Pulmonary artery endothelial cell (primary cell): ENCODE measurements around the gene LMF1. TPM values are rescaled to one million over a fixed set of nuclear protein-coding genes. Genes with fewer than 3 reads are reported as not detected.
"Not testable (repeated sequence)": the region's sequence is repeated elsewhere in the genome, so short reads cannot be mapped to it uniquely, and the experiment has no call there.

Source experiments
- DNase-seq: peaks from one replicate; pipeline ENCODE4 v3.0.0-alpha.2; 2011; ENCODE audit warnings: low read depth, low spot score
- total RNA-seq: library from RNA; depleted of rRNA; stranded (reverse); fragments of >200 nt; gene quantifications from 2 replicates; pipeline ENCODE4 v1.2.3, GENCODE V29; 2014

The LMF1 gene
- total RNA-seq, 1 donor from 2014 or later: 12.9 TPM

GRCh38 chr16:896261-897199 lies 74.3 kb downstream of the LMF1 start:
- DNase-seq: no peak

- no peak for DNase-seq
These were observed 75.4 kb downstream of the LMF1 start for GRCh38 chr16:895371-895770.

DNA sequence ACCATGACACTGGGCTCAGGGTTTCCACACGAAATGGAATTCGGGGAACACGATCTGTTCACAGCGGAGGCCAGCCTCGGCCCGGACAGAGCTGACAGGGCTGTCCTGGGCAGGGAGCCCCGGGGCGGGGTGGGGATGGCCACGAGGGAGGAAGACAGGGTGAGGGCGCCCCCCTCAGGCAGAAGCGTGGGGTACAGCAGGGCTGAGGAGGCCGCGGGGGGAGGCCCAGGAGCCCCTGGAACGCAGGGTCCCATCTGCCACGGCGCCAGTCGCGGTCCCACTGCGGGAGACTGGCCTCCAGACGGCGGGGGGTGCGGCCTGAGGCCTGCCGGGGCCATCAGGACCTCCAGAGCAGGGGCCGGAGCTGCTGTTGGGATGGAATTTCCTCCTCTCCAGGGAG lies 75.9 kb downstream of the LMF1 start:
- DNase-seq: no peak

GRCh38 chr16:894136-894535 lies 76.6 kb downstream of the LMF1 start:
- DNase-seq: no peak

DNA sequence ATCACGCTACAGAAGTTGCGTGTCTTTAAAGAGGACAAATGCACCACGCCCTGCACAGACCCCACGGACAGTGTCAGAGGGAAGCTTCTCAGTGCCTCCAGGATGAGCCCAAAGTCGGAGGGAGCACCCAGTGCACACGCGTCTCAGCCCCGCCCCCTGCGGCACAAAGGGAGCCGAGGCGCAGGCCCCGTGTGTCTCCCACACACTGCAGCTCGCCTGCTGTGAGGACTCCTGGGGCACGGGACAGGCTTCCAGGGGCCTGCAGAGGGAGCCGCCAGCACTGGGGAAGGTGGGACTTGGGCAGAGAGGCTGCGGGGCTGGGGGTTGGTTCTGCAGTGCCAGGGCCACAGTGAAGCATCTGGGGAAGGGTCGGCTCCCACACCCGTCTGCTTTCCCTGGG lies 77.4 kb downstream of the LMF1 start:
- no peak for DNase-seq

DNA sequence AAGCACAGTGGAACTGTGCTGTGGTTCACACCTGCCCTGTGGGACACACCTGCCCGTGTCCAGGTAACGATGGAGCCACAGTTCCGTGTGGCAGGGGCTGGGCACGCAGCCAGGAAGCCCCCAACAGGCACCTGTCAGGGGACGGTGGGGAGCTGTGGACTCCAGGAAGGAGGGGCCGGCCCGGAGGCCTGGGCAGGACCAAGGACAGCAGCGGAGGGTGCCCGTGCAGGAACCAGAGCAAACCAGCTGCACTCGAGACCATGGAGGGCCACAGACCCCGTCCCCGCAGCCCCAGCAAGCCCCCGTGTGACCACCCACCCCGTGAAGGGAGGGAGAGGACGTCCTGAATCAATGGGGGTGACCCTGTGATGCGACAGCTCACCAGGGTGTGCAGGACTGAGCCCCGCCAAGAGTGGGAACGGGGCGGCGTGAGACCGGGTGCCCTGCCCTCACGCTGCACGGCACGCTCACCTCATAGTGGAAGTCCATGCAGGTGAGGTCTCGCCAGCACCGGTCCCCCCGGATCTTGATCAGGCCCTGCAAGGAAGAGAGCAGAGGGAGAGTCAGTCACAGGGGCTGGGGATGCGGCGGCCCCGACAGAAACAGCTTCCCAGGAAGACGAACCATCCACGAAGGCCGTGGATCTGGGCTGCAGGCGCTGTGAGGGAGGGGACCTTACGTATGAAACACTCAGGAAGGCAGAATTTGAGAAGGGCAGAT lies 78.1 kb downstream of the LMF1 start:
- no peak for DNase-seq

DNA sequence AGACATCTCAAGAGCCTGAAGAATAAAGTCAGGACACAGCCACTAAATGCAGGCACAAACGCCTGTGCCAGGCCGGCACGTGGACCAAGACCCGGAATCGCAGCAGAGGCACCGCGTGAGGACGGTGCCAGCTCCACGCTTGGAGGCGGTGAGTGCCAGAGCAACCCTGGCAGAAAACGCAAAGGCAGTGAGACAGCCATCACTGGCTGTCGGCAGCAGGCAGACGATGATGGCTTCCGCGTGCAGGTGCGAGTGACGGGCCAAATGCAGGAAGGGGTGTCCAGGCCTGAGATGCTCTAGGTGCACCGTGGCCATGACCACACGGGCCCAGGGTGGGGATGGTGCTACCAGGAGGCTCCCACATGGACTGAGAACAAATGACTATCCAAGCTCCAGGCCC lies 78.8 kb downstream of the LMF1 start:
- no peak for DNase-seq

GRCh38 chr16:891353-891740 lies 79.4 kb downstream of the LMF1 start:
- no peak for DNase-seq

DNA sequence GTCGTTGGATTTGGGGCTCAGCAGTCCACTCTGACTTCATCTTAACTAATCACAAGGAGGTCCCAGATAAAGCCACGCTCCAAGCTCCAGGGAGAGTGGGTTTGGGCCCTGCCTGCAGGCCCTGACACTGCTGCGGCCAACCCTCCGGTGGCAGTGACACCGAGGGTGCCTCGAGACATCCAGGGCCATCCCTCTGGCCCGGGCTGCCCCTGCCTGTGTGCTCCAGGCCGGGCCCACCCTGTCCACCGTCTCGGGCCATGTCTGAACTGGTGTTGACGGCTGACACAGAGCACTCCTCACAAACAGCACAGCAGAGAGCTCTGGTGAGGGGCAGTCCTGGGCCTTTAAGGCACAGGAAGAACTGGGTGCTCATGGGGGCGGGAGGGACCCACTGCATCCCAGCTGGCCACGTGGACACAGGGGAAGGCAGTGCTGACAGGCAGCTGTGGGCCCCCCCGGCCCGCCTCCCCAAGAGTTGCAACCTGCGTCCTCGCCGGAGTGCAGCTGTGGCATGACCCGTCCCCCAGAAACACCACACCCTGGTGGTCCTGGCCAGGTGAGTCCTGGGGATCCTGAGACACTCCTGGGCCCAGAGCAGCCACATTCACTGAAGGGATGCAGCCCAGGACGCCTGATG lies 80.0 kb downstream of the LMF1 start:
- DNase-seq: no peak

DNA sequence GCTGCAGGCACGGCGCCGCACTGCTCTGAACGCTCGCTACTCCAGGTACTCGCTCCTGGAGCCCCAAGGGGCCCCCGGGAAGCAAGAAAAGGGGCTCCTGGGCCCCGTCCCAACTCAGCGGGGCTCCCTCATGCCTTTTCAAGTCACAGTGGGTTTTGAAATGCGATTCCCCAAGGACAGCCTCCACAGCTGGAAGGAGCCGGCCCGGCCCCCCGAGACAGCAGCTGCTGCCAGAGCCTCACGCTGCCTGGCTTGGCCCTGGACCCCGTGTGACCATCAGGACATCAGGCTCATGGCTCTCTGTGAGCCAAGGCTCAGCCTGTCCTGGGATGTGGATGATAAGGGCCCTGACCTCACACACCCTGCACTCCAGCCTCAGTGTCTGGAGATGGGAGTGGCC lies 80.6 kb downstream of the LMF1 start:
- DNase-seq: no peak

GRCh38 chr16:889586-889985 lies 81.2 kb downstream of the LMF1 start:
- no peak for DNase-seq

DNA sequence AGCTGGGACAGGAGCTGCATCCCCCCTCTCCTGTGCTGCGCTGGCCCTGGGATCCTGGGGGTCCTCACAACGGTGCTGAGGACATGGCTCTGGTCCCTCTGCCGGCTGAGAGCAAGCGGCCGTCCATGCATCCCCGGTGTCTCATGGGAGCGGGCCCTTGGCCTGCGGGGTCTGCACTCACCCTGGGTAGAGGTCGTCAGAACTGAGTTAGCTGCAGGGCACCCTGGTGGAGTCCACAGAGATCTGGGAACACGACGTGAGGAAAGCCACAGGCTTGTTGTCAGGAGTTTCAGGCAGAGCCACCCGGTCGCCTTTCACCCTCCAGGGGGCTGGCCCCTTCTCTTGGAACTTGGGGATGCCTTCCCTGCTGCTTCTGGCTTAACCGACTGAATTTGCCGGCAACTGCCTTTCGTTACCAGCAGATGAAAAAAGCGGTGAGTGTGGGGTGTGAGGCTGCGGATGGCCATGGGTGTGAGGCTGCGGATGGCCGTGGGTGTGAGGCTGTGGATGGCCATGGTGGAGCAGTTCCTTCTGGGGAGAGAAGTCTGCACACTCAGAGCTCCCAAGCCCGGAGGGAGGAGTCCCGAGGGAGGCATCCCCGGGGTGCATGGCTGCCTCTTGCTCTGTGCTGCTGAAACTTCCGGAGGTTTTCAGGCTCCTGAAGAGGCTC lies 81.7 kb downstream of the LMF1 start:
- no peak for DNase-seq

GRCh38 chr16:888456-888855 lies 82.3 kb downstream of the LMF1 start:
- DNase-seq: not testable (repeated sequence)

DNA sequence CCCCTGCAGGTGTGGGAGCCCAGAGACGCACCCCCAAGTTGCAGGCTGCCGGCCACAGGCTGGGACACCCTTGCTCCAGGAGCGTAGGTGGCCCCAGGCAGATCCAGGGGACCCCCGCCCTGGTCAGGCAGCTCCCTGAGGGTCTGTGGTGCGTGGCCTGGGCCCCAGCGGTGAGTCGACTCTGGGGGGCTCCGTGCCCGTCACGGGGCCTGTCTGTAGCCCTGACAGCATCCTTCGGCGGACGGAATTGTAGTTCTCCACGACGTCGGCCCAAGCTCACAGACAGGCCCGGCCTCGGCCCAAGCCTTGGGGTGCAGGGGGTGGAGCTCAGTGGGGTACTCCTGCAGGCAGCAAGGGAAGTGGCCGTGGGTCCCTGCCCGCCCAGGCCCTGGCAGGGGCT lies 82.9 kb downstream of the LMF1 start:
- no peak for DNase-seq

- DNase-seq: no peak
These were observed 83.7 kb downstream of the LMF1 start for GRCh38 chr16:886802-887731.

DNA sequence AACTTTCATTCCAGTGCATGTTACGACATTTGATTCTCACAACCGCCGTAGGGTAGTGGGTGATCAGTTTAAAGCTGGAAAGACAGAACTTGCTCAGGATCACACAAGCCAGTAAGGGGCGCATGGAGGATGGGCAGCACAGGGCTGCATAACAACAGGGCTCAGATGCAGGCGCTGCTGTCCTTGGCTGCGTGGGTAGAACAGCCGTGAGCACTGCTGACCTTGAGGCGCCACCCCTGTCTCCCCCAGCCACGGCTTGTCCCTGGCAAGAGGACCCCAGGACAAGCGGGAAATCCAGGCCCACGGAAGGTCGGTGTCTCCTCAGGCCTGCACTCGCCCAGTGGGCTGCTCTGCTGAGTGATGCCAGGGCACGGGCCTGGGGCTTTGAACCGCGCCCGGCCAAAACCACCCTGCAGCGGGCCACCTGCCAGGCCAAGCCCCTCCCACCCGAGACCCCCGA lies 84.7 kb downstream of the LMF1 start:
- no peak for DNase-seq

DNA sequence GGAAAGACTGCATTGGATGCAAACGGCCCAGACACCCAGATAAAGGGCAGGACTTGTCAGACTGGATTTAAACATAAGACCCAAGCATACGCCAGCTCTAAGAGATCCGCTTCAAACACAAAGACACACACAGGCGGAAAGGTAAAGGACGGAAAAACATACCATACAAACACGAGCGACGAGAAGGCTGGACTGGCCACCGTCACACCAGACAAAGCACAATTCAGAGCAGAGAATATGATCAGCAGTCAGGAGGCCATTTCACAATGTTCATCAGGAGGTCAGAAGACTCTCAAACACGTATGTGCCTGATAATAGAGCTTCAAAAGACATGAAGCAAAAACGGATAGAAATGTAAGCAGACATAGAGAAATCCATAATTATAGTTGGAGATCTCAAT lies 85.4 kb downstream of the LMF1 start:
- no peak for DNase-seq

GRCh38 chr16:884232-884631 lies 86.6 kb downstream of the LMF1 start:
- no peak for DNase-seq

GRCh38 chr16:883781-884180 lies 87.0 kb downstream of the LMF1 start:
- no peak for DNase-seq

GRCh38 chr16:883340-883739 lies 87.4 kb downstream of the LMF1 start:
- no peak for DNase-seq

- DNase-seq: not testable (repeated sequence)
These were observed 88.1 kb downstream of the LMF1 start for GRCh38 chr16:882671-883070.
